OCI-LY7 (cell line): ENCODE data around the gene KCND3. TPM values are rescaled to one million over a fixed set of nuclear protein-coding genes. Genes with fewer than 3 reads are reported as not detected.

Experiments used
- BruUV-seq: library from RNA; stranded (reverse); fragments of 400-500 nt; replicated peaks from 2 replicates; lab custom pipeline; 2021; lab: Mats Ljungman, UMichigan
- CTCF ChIA-PET: fragments of 300-600 bp; sonication (Branson Sonifier 250); formaldehyde crosslinking; loops from one replicate; lab custom pipeline; 2022; ENCODE audit warnings: antibody characterized with exemption; ENCODE audit not compliant: unreplicated experiment; lab: Charles Lee
- POLR2A ChIA-PET: fragments of 300-600 bp; sonication (Branson Sonifier 250); formaldehyde crosslinking; loops from one replicate; lab custom pipeline; 2022; ENCODE audit warnings: antibody characterized with exemption; lab: Charles Lee
- DNase-seq: peaks from one replicate; pipeline ENCODE4 v3.0.0-alpha.2; 2015; ENCODE audit warnings: low spot score
- H2AFZ ChIP-seq: fragments of 200-600 bp; sonication (generic), shearing (Covaris generic); 2 replicates; pipeline ENCODE4 v1.6.1; 2014; ENCODE audit warnings: mild to moderate bottlenecking, antibody characterized with exemption, low read length, moderate library complexity
- H3K27ac ChIP-seq: fragments of 200-600 bp; sonication (generic); 2 replicates; pipeline ENCODE4 v1.5.1; 2014; ENCODE audit warnings: mixed run types, low read depth, mild to moderate bottlenecking, moderate library complexity, low read length, inconsistent platforms; ENCODE audit not compliant: poor library complexity, severe bottlenecking
- H3K36me3 ChIP-seq: fragments of 200-600 bp; sonication (generic); 2 replicates; pipeline ENCODE4 v1.6.1; 2014; ENCODE audit warnings: mild to moderate bottlenecking, antibody characterized with exemption, low read length, moderate library complexity, mixed read lengths; ENCODE audit not compliant: insufficient read depth
- H3K4me1 ChIP-seq: fragments of 200-600 bp; sonication (generic); 2 replicates; pipeline ENCODE4 v1.5.1; 2014; ENCODE audit warnings: mild to moderate bottlenecking, low read length; ENCODE audit not compliant: insufficient read depth, poor library complexity, severe bottlenecking
- H3K4me2 ChIP-seq: fragments of 200-600 bp; sonication (generic); 2 replicates; pipeline ENCODE4 v1.6.1; 2014; ENCODE audit warnings: mild to moderate bottlenecking, low read length
- H3K4me3 ChIP-seq: fragments of 200-600 bp; sonication (generic); 2 replicates; pipeline ENCODE4 v1.5.1; 2014; ENCODE audit warnings: mild to moderate bottlenecking, low read depth, low read length; ENCODE audit not compliant: poor library complexity, severe bottlenecking
- H3K79me2 ChIP-seq: fragments of 200-600 bp; sonication (generic); 2 replicates; pipeline ENCODE4 v1.6.1; 2016; ENCODE audit warnings: low read depth, mild to moderate bottlenecking, low read length, moderate library complexity, mixed read lengths; ENCODE audit not compliant: insufficient read depth
- H3K9me2 ChIP-seq: fragments of 200-600 bp; sonication (generic); 2 replicates; pipeline ENCODE4 v1.6.1; 2016; ENCODE audit warnings: mild to moderate bottlenecking, low read length, mixed read lengths; ENCODE audit not compliant: insufficient read depth
- H3K9me3 ChIP-seq: fragments of 200-600 bp; sonication (generic); 2 replicates; pipeline ENCODE4 v1.6.1; 2014; ENCODE audit warnings: mild to moderate bottlenecking, mixed run types, low read length, mixed read lengths
- H4K20me1 ChIP-seq: fragments of 200-600 bp; sonication (generic); 2 replicates; pipeline ENCODE4 v1.6.1; 2014; ENCODE audit warnings: mild to moderate bottlenecking, antibody characterized with exemption, low read length, moderate library complexity, mixed read lengths; ENCODE audit not compliant: insufficient read depth
- EZH2phosphoT487 ChIP-seq: fragments of 200-600 bp; sonication (generic); IDR thresholded peaks from 2 replicates; pipeline ENCODE4 v1.6.1; 2018; ENCODE audit warnings: low read depth, borderline replicate concordance, mild to moderate bottlenecking, mixed run types, antibody characterized with exemption, low read length, moderate library complexity, mixed read lengths
- intact Hi-C: fragments of 100-400 bp; cut with micrococcal nuclease; formaldehyde crosslinking; loops from one replicate; pipeline ENCODE4 v1.10.0; 2022; ENCODE audit not compliant: unreplicated experiment
- total RNA-seq, 2 experiments: library from RNA; depleted of rRNA in 1 of 2; stranded (reverse); fragments of >200 nt in 1 of 2; shearing (Covaris generic) in 1 of 2; gene quantifications; 2 replicates each; pipeline ENCODE4 v1.2.3, GENCODE V29; 2014 to 2022
- TF ChIP-seq, protein P1 (sequence below): fragments of 200-600 bp; sonication (generic); conservative IDR thresholded peaks from 2 replicates; pipeline ENCODE4 v1.5.1; 2014; ENCODE audit warnings: mild to moderate bottlenecking, antibody characterized with exemption, low read length, moderate library complexity, mixed read lengths

The KCND3 gene
- total RNA-seq, 2 experiments from 2014 or later: not detected

DNA sequence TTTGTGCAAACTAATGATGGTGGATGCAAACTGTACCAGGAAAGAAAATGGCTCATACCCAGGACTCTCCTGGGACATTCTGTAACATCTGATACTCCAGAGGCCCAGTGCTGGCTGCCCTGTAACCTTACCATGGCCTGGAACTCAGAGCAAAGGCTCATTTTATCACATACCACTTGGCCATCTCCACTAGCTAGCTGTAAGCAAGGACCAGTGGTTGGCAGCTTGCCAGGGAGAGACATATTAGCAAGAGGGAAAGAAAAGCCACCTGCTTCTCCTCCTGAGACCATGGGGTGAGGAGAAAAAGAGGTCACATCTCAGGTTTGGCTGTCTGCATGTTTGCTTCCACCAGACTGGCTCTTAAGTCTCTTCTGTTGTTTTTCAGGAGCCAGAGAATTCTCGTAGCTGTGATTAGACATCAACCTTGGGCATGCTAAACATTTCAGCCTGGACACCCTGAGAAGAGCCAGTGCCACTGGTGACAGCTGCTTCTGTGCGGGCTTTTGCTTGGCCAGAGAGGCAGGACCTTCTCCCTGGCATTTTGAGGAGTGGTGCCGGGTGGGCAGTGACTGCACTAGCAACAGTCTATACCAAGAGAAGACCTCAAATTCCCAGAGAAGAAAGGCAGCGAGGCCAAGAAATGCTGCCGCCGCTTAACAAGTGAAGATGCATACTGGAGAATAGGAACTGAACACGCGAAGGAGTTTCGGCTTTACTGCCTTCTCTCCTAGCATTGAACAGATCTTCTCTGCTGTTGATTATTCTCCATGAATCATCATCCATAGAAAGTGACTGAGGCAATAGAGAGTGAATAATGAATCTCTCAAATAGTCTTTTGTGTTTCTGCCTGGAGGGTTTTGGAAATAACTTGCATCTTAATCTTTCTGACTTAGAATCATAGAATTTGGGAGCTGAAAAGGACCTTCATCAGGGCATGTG lies 243.5 kb downstream of the KCND3 start:
- H3K36me3 ChIP-seq: no peaks in the 10 kb centered on the region
- TF ChIP-seq, protein P1, sequence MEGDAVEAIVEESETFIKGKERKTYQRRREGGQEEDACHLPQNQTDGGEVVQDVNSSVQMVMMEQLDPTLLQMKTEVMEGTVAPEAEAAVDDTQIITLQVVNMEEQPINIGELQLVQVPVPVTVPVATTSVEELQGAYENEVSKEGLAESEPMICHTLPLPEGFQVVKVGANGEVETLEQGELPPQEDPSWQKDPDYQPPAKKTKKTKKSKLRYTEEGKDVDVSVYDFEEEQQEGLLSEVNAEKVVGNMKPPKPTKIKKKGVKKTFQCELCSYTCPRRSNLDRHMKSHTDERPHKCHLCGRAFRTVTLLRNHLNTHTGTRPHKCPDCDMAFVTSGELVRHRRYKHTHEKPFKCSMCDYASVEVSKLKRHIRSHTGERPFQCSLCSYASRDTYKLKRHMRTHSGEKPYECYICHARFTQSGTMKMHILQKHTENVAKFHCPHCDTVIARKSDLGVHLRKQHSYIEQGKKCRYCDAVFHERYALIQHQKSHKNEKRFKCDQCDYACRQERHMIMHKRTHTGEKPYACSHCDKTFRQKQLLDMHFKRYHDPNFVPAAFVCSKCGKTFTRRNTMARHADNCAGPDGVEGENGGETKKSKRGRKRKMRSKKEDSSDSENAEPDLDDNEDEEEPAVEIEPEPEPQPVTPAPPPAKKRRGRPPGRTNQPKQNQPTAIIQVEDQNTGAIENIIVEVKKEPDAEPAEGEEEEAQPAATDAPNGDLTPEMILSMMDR: no peak
- TF ChIP-seq EZH2phosphoT487: no peak
- no peaks in the 10 kb centered on the region for H4K20me1 ChIP-seq
- H3K27ac ChIP-seq: no peak overlapping the region
- H3K4me1 ChIP-seq: peaks cover 30% of the 10 kb centered on the region
- no peak overlapping the region for H3K4me3 ChIP-seq
- intact Hi-C loops: no loop called here
- DNase-seq: no peak
- no peaks in the 10 kb centered on the region for H3K79me2 ChIP-seq
- CTCF ChIA-PET: no interaction called here
- no peak overlapping the region for H2AFZ ChIP-seq
- no peaks in the 10 kb centered on the region for H3K9me2 ChIP-seq
- BruUV-seq: no TSS peak
- POLR2A ChIA-PET: interaction anchor here (0.6 kb wide), 1 partner anchor 44 kb away, joined by 3 read pairs; no protein-coding TSS in a partner anchor
- H3K4me2 ChIP-seq: no peak overlapping the region
- H3K9me3 ChIP-seq: no peaks in the 10 kb centered on the region

DNA sequence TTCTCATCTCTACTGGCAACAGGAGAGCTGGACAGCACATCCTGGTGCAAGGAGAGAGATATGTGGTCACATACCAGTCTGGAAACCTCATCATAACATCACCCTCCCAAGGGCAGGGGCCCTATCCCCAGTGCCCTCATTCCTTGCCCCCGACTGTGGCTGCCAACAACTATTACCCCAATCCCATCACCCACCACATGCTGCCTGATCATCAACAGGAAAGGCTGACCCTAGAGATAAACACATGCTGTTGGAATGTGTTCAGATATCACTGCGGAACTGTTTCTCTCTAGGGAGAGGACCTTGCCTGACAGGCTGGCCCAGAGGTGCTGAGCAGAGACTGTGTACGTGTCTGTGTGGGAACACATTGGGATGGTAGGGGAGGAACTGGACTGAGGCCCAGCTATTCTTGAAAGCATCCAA lies 245.8 kb downstream of the KCND3 start:
- intact Hi-C loops: no loop called here
- no TSS peak for BruUV-seq
- Histone ChIP-seq H3K9me3 (no peaks in the 10 kb centered on the region), H3K4me2 (no peak overlapping the region), H3K9me2 (no peaks in the 10 kb centered on the region), H3K36me3 (no peaks in the 10 kb centered on the region), H3K79me2 (no peaks in the 10 kb centered on the region), H3K4me3 (no peak overlapping the region), H3K27ac (no peak overlapping the region), H2AFZ (no peak overlapping the region), H4K20me1 (no peaks in the 10 kb centered on the region), H3K4me1 (peaks cover 22% of the 10 kb centered on the region)
- DNase-seq: no peak
- TF ChIP-seq, protein P1: no peak
- TF ChIP-seq EZH2phosphoT487: no peak
- ChIA-PET POLR2A (no interaction called here), CTCF (interaction anchor here (1.0 kb wide), 1 partner anchor 8 kb away, joined by 6 read pairs; no protein-coding TSS in a partner anchor)
